B cell (primary cell): ENCODE measurements around the gene CMIP.

Experiments
- EZH2 ChIP-seq: IDR thresholded peaks from 2 replicates; pipeline ENCODE4 v1.6.1; 2012; ENCODE audit warnings: borderline replicate concordance, low read depth, mild to moderate bottlenecking, moderate library complexity, low read length; ENCODE audit not compliant: insufficient read depth, poor library complexity, severe bottlenecking
- TF ChIP-seq, protein P1 (sequence below): fragments of 200-600 bp; IDR thresholded peaks from one replicate; pipeline ENCODE4 v1.8.0; 2022; ENCODE audit warnings: antibody characterized with exemption, mild to moderate bottlenecking

- TF ChIP-seq, protein P1, sequence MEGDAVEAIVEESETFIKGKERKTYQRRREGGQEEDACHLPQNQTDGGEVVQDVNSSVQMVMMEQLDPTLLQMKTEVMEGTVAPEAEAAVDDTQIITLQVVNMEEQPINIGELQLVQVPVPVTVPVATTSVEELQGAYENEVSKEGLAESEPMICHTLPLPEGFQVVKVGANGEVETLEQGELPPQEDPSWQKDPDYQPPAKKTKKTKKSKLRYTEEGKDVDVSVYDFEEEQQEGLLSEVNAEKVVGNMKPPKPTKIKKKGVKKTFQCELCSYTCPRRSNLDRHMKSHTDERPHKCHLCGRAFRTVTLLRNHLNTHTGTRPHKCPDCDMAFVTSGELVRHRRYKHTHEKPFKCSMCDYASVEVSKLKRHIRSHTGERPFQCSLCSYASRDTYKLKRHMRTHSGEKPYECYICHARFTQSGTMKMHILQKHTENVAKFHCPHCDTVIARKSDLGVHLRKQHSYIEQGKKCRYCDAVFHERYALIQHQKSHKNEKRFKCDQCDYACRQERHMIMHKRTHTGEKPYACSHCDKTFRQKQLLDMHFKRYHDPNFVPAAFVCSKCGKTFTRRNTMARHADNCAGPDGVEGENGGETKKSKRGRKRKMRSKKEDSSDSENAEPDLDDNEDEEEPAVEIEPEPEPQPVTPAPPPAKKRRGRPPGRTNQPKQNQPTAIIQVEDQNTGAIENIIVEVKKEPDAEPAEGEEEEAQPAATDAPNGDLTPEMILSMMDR: no peak
- no peak for TF ChIP-seq EZH2
Measured at GRCh38 chr16:81713295-81713772, 268.7 kb downstream of the CMIP start.
